GM18519 (cell line): ENCODE measurements around the gene VCAM1.
"Not testable (repeated sequence)": the region's sequence is repeated elsewhere in the genome, so short reads cannot be mapped to it uniquely, and the experiment has no call there.

Experiments
- ATAC-seq: cut with Tn5 transposase; IDR thresholded peaks from one replicate; pipeline ENCODE4 v1.9.1; 2021; ENCODE audit warnings: mild to moderate bottlenecking, moderate library complexity; ENCODE audit not compliant: unreplicated experiment, low FRiP score

The VCAM1 gene, protein sequence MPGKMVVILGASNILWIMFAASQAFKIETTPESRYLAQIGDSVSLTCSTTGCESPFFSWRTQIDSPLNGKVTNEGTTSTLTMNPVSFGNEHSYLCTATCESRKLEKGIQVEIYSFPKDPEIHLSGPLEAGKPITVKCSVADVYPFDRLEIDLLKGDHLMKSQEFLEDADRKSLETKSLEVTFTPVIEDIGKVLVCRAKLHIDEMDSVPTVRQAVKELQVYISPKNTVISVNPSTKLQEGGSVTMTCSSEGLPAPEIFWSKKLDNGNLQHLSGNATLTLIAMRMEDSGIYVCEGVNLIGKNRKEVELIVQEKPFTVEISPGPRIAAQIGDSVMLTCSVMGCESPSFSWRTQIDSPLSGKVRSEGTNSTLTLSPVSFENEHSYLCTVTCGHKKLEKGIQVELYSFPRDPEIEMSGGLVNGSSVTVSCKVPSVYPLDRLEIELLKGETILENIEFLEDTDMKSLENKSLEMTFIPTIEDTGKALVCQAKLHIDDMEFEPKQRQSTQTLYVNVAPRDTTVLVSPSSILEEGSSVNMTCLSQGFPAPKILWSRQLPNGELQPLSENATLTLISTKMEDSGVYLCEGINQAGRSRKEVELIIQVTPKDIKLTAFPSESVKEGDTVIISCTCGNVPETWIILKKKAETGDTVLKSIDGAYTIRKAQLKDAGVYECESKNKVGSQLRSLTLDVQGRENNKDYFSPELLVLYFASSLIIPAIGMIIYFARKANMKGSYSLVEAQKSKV

GRCh38 chr1:100719490-100719889 lies at the start of gene VCAM1:
Gene VCAM1, plus strand, starts transcription at chr1:100719742. Its CDS starts 119 bp downstream, at chr1:100719861.
- no peak for ATAC-seq

DNA sequence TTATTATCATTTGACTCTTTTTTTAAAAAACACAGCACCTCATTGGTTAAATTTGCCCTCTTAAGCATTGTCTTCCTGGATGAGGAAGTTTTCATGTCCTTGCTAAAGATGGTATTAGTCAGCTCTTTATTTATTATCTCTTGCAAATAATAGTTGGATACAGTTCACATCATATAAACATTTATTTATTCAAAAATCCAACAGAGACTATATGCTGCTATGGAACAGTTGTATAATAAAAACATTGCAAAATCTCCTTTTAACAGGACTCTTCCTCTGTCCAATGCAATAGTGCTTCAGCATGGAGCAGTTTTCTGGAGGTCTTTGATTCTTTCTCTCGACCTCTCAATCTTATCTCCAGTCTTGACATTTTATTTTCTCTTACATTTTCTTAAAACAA lies 49.5 kb upstream of the VCAM1 start:
- no peak for ATAC-seq

DNA sequence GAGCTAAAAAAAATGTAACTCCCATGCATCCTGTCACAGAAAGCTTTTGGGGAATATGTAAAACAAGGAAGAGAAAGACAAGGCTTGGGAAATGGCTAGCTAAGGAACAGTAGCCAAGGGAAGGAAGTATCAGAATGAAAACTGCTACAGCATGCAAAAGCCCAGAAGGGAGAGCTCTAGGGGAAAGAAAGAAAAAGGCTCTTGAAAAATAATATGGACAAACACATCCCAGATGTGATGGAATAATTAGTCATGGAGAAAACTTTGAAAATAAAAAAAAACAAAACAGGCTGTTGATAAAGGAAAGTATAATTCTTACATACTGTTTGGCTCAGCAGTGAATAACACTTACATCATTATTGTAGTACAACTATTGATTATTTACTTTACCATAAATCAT lies 47.9 kb upstream of the VCAM1 start:
- ATAC-seq, result no peak

DNA sequence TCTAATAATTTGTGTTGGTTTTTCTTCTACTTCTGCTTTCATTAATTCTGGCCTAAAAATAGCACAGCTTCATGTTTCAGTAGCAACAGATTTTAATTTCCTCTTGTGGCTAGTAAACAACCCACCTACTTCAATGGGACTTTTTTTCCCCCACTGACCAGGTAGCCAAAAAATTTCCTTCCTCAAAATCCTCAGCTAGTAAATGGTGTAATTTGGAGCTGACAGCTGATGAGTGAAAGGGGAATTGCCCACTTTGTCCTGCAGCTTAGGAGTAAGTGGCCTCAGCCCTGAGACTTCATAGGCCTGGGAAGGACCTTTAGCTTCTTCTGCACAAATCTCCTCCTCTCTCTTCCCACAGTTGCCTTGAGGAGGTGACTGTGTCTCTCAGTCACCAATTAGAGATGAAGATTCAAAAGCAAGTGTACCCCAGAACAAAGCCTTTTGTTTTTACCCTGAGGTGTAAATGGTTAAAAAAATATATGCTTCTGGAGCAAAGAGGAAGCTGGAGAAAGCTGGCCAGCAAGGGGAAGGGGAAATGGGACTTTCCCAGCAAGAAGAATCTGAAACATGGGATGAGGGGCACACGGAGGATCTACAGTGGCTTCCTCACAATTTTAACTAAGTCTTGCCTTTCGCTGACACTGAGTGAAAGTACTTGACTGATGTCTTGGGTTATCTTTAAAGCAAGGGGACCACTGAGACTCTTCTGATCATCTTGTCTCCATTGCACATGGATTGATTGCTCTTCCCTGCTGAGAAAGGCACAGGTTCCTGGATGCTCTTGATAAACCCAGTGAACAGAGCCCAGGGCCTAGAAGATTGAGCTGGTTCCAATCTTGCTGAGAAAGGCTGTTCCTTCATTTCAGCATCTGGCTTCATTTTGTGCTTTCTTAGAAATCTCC lies 35.8 kb upstream of the VCAM1 start:
- no peak for ATAC-seq

DNA sequence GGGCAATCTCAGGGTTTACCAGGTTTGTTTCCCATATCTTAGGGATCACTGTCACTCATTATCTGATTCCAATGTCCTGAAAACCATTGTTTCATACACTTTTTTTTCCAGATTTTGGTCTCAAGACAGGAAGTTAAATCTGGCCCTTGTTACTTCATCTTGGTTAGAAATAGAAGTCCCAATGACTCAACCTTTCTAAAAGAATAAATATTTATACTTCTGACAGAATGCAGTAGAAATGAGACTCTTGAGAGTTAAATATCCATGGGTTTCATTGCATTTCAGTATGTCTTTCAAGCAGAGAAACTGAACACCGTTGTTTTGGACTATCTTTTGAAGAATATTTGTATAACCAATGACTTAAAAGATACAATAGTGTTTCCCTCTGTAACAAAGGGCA lies 19.8 kb upstream of the VCAM1 start:
- ATAC-seq, result no peak

- no peak for ATAC-seq
These were observed 19.0 kb upstream of the VCAM1 start for GRCh38 chr1:100700586-100700985.

DNA sequence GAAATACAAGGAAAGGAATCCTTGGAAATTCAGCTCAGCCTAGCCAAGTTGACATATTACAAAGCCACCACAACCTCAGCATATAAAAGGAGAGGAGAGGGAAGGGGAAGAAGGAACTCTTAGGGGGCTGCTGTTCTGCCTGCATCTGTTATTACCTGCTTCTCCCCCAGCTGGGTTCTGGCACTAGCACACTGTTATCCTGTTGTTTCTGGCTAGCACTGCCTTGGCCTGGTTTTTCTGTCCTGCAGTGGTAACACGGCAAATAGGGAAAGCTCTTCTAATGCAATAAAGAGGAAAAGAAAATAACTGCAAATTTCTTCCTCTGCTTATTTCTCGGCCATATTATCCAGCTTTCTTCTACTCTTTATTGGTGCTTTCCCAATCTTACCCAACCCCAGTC lies 16.5 kb upstream of the VCAM1 start:
- no peak for ATAC-seq

DNA sequence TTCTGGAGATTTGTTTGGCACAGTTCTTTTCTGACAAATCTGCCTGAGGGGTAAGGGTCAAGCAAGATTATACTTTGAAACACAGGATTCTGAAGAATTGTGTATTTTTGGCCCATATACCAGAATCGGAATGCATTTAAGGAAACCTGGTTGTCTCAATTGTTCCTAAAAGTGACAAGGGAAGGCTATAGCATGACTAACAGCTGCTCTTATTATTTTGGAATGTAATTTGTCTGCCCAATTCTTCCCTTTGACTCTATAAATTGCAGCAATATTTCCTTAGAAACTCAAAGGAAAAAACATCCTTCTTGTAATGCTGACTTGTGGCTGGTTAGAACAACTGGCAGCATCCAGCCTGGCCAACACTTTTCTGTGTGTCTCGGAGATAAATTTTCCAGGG lies 15.8 kb upstream of the VCAM1 start:
- no peak for ATAC-seq

DNA sequence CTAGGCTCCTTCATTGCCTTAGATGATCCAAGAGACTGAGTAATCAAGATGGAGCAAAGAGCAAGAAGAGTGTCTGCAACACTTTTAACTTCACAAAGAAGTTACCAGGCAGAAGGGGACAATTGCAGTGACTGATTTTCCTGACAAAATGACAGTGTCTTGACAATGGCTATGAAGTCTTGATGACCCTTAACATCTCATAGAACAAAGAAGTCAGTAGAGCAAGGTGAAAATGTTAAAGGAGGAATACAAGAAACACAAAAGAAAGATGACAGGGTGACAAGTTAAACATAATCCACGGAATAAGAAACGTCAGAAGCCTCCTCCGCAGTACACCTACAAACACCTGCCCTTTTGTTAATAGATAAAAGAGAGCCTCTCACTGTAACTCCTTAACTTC lies 15.1 kb upstream of the VCAM1 start:
- ATAC-seq, result no peak

GRCh38 chr1:100706296-100706695 lies 13.2 kb upstream of the VCAM1 start:
- no peak for ATAC-seq

DNA sequence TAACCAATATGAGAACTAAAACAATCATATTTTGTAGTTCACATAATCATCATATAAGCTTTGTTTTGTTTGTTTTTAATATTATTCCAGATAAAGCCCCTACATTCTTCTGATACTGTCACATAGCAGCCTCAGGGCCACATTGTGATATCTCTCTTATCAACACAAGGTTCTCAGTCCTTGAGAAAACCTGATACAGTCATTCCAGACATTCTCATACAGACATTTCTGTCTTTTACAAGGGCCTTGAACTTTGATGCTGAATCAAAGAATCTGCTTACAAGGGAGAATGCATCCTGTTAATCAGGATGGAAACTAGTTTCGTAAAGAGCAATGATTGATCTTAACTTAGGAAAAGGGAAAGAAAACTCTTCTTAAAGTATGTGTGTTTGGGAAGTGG lies 12.7 kb upstream of the VCAM1 start:
- no peak for ATAC-seq

DNA sequence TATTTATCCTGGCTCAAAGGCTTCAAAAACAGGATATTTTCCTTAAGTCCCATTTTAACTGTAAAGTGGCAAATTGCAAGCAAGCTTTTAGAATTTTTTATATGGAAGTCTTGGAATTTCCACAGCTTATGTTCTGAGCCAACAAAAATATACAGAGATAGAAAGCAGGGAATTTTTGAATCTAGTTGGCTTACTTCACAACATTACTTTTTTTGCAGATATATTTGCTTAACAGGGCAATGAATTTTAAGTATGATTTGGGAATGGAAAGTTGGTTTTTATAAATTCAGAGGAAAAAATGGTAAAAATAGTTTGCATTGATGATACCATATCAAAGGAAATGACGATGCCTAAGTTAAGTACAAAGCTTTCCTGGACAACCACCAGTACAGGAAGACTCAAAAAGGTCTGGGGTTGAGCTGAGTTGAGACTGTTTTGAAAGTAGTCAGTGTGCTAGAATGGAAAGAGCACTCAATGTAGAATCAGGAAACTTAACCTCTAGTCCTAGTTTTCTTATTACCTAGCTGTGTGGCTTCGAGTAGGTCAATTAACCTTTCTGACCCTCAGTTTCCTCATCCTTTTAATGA lies 11.0 kb upstream of the VCAM1 start:
- ATAC-seq, result no peak

GRCh38 chr1:100710906-100711682 lies 8.4 kb upstream of the VCAM1 start:
- ATAC-seq, result no peak

GRCh38 chr1:100713027-100713426 lies 6.5 kb upstream of the VCAM1 start:
- ATAC-seq, result not testable (repeated sequence)

DNA sequence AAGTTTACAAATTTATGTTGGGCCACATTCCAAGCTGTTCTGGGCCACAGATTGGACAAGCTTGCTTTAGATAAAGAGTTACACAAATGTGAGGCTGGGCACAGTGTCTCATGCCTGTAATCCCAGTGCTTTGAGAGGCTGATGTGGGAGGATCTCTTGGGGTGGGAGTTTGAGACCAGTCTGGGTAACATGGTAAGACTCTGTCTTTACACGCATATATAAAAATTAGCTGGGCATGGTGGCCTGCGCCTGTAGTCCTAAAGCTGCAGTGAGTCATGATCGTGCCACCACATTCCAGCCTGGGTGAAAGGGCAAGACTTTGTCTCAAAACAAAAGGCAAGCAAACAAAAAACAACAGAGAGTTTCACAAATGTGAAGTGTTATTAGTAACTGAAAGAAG lies 5.9 kb upstream of the VCAM1 start:
- ATAC-seq, result no peak

- ATAC-seq, result no peak
These were observed 4.9 kb upstream of the VCAM1 start for GRCh38 chr1:100714599-100714998.

- ATAC-seq, result no peak
These were observed 2.3 kb upstream of the VCAM1 start for GRCh38 chr1:100717218-100717617.

DNA sequence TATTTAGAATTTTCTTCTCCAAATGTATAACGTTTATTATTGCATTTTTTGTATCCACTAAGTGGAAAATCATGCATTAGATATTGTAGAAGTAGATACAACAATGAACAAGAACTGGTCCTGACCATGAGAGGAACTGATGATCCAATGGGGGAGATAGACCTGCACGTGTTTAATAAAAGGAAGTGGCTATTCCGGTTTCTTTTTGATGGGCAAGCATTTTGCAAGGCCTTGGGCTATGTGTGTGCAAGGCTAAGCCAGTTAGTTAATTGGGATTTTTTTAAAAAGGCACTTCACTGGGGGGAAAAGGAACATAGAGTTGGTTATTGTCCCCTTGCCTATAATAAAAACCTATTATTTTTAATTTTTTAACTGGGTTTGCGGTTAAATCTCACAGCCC lies 961 bp upstream of the VCAM1 start:
- no peak for ATAC-seq

DNA sequence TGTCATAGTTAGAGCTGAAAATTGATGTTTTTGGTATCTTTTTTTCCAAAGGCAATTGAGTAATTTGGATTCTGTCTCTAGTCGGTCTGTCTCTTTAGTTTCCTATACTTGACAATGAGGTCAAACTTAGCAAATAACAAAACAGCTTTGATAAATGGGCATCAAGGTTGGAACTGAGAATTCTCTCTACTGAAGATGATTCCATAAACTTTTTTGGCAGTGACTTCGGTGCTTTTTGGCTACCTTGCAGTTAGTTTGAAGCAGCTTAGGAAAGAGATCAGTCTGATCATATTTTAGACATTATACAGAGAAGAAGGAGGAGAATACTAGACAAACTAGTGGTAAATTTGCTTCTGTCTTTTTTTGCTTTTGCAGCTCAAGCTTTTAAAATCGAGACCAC lies 559 bp downstream of the VCAM1 start:
- no peak for ATAC-seq

GRCh38 chr1:100720751-100721150 lies 1.2 kb downstream of the VCAM1 start:
- no peak for ATAC-seq
